BJ (cell line): Measurements from ENCODE around the gene ATP9B. TPM values are rescaled to one million over a fixed set of nuclear protein-coding genes. Genes with fewer than 3 reads are reported as not detected.
"Not testable (repeated sequence)": the region's sequence is repeated elsewhere in the genome, so short reads cannot be mapped to it uniquely, and the experiment has no call there.

ENCODE experiments used
- CTCF ChIA-PET: fragments of 350-600 bp; formaldehyde crosslinking; extraction: SDS; loops from one replicate; lab custom pipeline; 2021; ENCODE audit warnings: antibody characterized with exemption, inconsistent platforms; lab: Yijun Ruan, JAX
- POLR2A ChIA-PET: fragments of 300-600 bp; sonication (Branson Sonifier 250); formaldehyde crosslinking; extraction: SDS; loops from one replicate; lab custom pipeline; 2021; ENCODE audit warnings: antibody characterized with exemption; lab: Charles Lee
- DNase-seq: peaks from one replicate; pipeline ENCODE4 v3.0.0-alpha.2; 2011; ENCODE audit warnings: low read depth
- H3K27me3 ChIP-seq: 2 replicates; pipeline ENCODE4 v1.6.0; 2011; ENCODE audit warnings: low read length; ENCODE audit not compliant: control insufficient read depth, insufficient read depth
- H3K36me3 ChIP-seq: 2 replicates; pipeline ENCODE4 v1.5.1; 2011; ENCODE audit warnings: low read length; ENCODE audit not compliant: control insufficient read depth, insufficient read depth
- H3K4me3 ChIP-seq: 2 replicates; pipeline ENCODE4 v1.5.1; 2011; ENCODE audit warnings: low read depth, mild to moderate bottlenecking, control low read depth, low read length
- CTCF ChIP-seq: IDR thresholded peaks from 2 replicates; pipeline ENCODE4 v1.5.1; 2011; ENCODE audit warnings: low read depth, mild to moderate bottlenecking, control low read depth, inconsistent platforms, low read length, moderate library complexity; ENCODE audit not compliant: insufficient read depth
- polyA plus RNA-seq: library from polyadenylated mRNA; depleted of rRNA; stranded (reverse); fragments of >200 nt; gene quantifications from 2 replicates; pipeline ENCODE4 v1.2.3, GENCODE V29; 2011

ATP9B gene
- polyA plus RNA-seq, 1 experiment: 17.4 TPM

- Histone ChIP-seq H3K27me3 (no peaks in the 10 kb centered on the region), H3K4me3 (no peak overlapping the region), H3K36me3 (no peaks in the 10 kb centered on the region)
- DNase-seq: no peak
- CTCF ChIA-PET: no interaction called here
- POLR2A ChIA-PET: no interaction called here
- no peak for TF ChIP-seq CTCF
These were observed 214.1 kb downstream of the ATP9B start for GRCh38 chr18:79283131-79283810.

GRCh38 chr18:79283929-79284328, 214.7 kb downstream of the ATP9B start:
- TF ChIP-seq CTCF: no peak
- CTCF ChIA-PET: no interaction called here
- no peak for DNase-seq

GRCh38 chr18:79285191-79285590, 216.0 kb downstream of the ATP9B start:
- H3K27me3 ChIP-seq, H3K36me3 ChIP-seq, DNase-seq, H3K4me3 ChIP-seq, POLR2A ChIA-PET, CTCF ChIA-PET: not testable (repeated sequence)

More at GRCh38 chr18:79283929-79284328, 214.7 kb downstream of the ATP9B start:
- no peaks in the 10 kb centered on the region for H3K27me3 ChIP-seq
- POLR2A ChIA-PET: no interaction called here
- no peaks in the 10 kb centered on the region for H3K36me3 ChIP-seq
- H3K4me3 ChIP-seq: no peak overlapping the region

GRCh38 chr18:79290409-79290808, 221.2 kb downstream of the ATP9B start:
- H3K4me3 ChIP-seq, POLR2A ChIA-PET, CTCF ChIA-PET, DNase-seq, H3K27me3 ChIP-seq, H3K36me3 ChIP-seq: not testable (repeated sequence)

- Histone ChIP-seq H3K4me3 (no peak overlapping the region), H3K36me3 (no peaks in the 10 kb centered on the region), H3K27me3 (no peaks in the 10 kb centered on the region)
- POLR2A ChIA-PET: no interaction called here
- TF ChIP-seq CTCF: no peak
- no peak for DNase-seq
- CTCF ChIA-PET: no interaction called here
These were observed 221.7 kb downstream of the ATP9B start for GRCh38 chr18:79290876-79291275.

GRCh38 chr18:79294235-79294634, 225.0 kb downstream of the ATP9B start:
- Histone ChIP-seq H3K27me3 (no peaks in the 10 kb centered on the region), H3K36me3 (no peaks in the 10 kb centered on the region), H3K4me3 (no peak overlapping the region)
- ChIA-PET CTCF (no interaction called here), POLR2A (no interaction called here)
- DNase-seq: no peak
- TF ChIP-seq CTCF: no peak
